Lower leg skin (tissue), 3 donors: ENCODE measurements around the gene MUC5AC.

ENCODE experiments used
- CTCF ChIP-seq, 3 donors: fragments of 450-650 bp; IDR thresholded peaks; one replicate each; pipeline ENCODE4 v1.5.1; 2016; ENCODE audit warnings: antibody characterized with exemption in 3 of 3, mild to moderate bottlenecking in 3 of 3, moderate library complexity in 2 of 3
- POLR2A ChIP-seq, 2 donors: fragments of 450-650 bp; IDR thresholded peaks; one replicate each; pipeline ENCODE4 v1.6.1; 2016 to 2017; ENCODE audit warnings: antibody characterized with exemption in 2 of 2, mild to moderate bottlenecking in 1 of 2, moderate library complexity in 1 of 2

GRCh38 chr11:1119604-1120146, 38.1 kb upstream of the MUC5AC start:
- TF ChIP-seq CTCF (IDR thresholded peaks at IDR 0.05) (no peak), POLR2A (IDR thresholded peaks at IDR 0.05) (no peak)
